ENCODE measurements around the gene MACROH2A1.

GRCh38 chr5:135319928-135320606 is 79.0 kb downstream of the MACROH2A1 start:
- TF ChIP-seq POLR2AphosphoS5 (IDR thresholded peaks at IDR 0.05; ENCODE audit: low read depth, low read length) (no peak), POLR2A (IDR thresholded peaks at IDR 0.05; ENCODE audit: low read depth, low read length) (no peak)
